HG03442 (cell line): ENCODE results near the gene STX4.
"Not testable (repeated sequence)": the region's sequence is repeated elsewhere in the genome, so short reads cannot be mapped to it uniquely, and the experiment has no call there.

Experiments
- ATAC-seq: cut with Tn5 transposase; IDR thresholded peaks from one replicate; pipeline ENCODE4 v1.9.1; 2021; ENCODE audit warnings: mild to moderate bottlenecking, moderate library complexity; ENCODE audit not compliant: unreplicated experiment

Gene STX4

GRCh38 chr16:30998852-30999761, 34.3 kb upstream of the STX4 start:
- no peak for ATAC-seq

GRCh38 chr16:31000671-31001382, 32.5 kb upstream of the STX4 start:
- ATAC-seq: no peak

- ATAC-seq: no peak
These were observed 31.7 kb upstream of the STX4 start for GRCh38 chr16:31001507-31002249.

GRCh38 chr16:31002250-31002700, 31.1 kb upstream of the STX4 start:
- no peak for ATAC-seq

GRCh38 chr16:31002862-31003341, 30.5 kb upstream of the STX4 start:
- no peak for ATAC-seq

DNA sequence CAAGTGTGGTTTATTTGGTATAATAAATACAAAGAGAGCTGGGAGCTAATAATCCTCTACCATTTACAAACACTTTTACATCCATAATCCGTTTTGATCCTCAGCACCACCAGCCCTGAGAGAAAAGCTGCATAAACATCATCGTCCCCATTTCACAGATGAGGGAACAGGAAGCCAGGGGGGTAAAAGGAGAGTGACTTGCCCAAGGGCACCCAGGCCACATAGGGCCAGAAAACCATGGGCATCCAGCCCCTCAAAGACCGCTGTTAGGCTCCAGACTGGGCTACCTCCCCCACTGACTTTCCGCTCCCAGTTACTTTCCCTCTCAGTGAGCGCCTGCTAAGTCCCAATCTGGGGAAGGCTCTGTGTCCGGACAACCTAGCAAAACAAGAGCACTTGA, 29.6 kb upstream of the STX4 start:
- no peak for ATAC-seq

GRCh38 chr16:31004658-31005057, 28.7 kb upstream of the STX4 start:
- ATAC-seq: no peak

GRCh38 chr16:31005350-31006085, 27.8 kb upstream of the STX4 start:
- no peak for ATAC-seq

- no peak for ATAC-seq
These were observed 27.3 kb upstream of the STX4 start for GRCh38 chr16:31006086-31006385.

- no peak for ATAC-seq
These were observed 26.8 kb upstream of the STX4 start for GRCh38 chr16:31006589-31006988.

DNA sequence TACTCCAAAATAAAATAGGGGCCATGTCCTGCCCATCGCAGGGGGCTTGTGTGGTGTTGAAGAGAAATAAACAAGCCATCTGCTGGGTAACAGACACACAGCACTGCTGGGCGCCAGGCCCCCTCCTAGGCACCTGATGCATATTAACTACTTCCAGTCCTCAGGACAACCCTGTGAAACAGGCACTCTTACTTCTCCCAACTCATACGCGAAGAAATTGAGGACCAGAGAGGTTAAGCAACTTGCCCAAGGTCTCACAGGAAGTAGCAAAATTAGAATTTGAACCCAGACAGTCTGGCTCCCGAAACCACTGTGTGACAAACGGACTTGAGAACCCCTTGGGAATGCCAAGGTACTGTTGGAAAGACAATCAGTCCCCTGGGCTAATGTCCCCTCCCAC, 25.7 kb upstream of the STX4 start:
- no peak for ATAC-seq

- ATAC-seq: no peak
These were observed 25.2 kb upstream of the STX4 start for GRCh38 chr16:31008149-31008548.

GRCh38 chr16:31008551-31008950, 24.8 kb upstream of the STX4 start:
- no peak for ATAC-seq

- no peak for ATAC-seq
These were observed 24.2 kb upstream of the STX4 start for GRCh38 chr16:31009120-31009519.

- no peak for ATAC-seq
These were observed 23.3 kb upstream of the STX4 start for GRCh38 chr16:31009894-31010584.

DNA sequence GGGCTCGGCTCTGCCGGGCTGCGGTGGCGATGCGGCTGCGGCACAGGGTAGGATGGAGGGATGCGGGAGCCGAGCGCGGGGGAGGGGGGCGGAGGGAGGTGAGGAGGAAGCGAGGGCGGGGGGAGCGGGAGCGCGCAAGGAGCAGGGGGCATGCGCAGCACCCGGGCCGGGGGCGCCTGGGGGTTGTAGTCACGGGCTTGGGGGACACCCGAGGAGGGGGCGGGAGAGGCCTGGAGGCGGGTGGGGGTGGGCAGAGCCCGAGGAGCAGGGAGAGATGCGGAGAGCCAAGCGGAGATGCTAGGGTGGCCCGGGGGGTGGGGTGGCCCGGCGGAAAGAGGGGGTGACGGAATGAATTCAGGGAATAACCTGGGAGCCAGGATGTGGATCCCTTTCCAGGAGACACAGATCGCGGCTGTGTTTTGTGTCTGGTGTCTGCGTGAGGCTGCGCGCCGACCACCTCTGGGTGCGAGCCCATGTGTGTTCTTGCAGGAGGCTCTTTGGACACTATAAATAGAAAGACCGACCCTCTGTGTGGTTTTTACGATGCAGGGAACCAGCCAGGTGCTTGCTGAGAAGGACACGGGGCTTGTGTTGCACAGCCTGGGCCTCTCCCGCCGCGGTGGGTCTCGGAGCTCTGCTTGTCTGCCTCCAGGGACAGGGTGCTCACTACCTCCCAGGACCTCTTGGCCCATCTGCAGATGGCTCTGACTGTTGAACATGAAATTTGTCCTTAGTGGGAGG, 22.6 kb upstream of the STX4 start, which contains the start of gene STX1B:
Gene STX1B (minus strand): TSS at position 54 of the 741 bp plus-strand sequence. CDS start 242 bp downstream, outside the sequence.
- no peak for ATAC-seq

DNA sequence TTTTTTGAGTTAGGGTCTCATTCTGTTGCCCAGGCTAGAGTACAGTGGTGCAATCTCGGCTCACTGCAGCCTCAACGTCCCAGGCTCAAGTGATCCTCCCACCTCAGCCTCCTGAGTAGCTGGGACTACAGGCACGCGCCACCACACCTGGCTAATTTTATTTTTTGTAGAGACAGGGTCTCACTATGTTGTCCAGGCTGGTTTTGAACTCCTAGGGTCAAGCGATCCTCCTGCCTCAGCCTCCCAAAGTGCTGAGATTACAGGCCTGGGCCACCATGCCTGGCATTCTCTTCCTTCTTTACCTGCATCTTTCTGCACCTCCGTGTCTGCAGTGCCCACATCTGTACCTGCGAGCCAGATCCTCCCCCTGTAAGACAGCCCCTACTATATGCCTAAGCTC, 21.5 kb upstream of the STX4 start:
- not testable (repeated sequence) for ATAC-seq

DNA sequence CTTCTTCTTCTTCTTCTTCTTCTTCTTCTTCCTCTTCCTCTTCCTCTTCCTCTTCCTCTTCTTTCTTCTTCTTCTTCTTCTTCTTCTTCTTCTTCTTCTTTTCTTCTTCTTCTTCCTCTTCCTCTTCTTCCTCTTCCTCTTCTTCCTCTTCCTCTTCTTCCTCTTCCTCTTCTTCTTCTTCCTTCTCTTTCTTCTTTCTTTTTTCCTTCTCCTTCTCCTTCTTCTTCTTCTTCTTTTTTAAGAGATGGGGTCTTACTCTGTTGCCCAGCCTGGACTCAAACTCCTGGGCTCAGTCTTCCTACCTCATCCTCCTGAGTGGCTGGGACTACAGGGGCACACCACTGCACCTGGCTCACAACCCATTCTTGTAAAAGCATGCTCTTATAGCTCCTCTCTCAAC, 20.1 kb upstream of the STX4 start:
- not testable (repeated sequence) for ATAC-seq

DNA sequence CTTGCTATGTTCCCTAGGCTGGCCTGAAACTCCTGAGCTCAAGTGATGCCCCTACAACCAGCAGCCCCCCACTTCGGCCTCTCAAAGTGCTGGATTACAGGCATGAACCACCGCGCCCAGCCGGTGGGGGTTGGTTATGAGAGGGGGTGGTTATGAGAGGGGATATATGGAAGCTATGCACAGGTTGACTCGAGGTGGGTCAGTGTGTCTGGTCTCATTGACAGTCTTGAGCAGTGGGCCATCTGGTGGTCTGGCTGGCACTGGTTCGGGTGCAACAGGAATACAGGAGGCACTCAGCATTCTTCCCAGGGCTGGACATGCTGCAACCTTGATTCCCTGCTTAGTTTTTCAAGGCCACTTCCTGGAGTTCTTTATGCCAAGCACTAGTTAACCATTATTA, 17.3 kb upstream of the STX4 start:
- ATAC-seq: no peak
